CD4-positive, alpha-beta T cell treated with Interferon alpha-2 for 1 hour (primary cell): ENCODE data around the gene CD84.
"Not testable (repeated sequence)": the region's sequence is repeated elsewhere in the genome, so short reads cannot be mapped to it uniquely, and the experiment has no call there.

Experiments
- DNase-seq, 2 donors: peaks; one replicate each; pipeline ENCODE4 v3.0.0-alpha.2; 2020 to 2022

CD84 gene

DNA sequence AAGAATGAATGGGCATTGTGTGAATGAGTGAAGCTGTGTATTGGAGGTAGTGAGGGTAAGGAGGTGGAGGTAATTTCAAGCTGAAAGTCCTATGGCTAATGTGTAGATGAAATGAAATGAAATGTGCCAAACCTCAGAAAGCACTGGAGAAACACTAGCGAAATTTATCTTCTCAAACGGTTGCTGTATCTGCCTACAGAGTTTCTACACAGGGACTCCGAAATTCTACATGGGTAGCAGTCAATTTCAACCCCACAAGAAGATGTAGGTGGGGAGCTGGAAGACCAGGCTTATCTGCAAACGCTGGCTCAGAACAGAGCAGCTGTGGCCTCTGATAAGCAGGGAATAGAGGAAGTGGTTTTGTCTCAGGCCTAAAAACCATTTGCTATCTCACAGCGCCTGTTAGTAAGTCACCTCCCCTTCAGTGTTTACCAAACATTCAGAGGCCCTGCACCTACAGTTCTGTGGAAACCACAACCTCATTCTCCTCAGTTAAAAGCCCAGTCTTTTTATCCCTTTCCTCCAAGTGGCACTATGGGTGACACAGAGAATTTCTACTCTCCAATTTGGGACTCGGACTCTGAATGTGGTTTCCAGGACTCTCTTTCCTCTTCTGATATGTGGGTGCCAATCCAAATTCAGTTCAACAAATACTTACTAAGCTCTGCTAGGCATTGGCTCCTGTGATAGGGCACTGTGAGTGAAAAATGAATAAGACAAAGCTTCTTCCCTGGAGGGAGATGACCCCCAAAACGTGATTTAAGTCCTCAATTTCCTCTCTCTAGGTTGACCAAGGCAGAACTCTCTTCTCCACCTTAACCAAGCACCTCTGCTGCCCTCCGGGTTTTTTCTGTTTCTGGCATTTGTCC, 39.1 kb downstream of the CD84 start:
- DNase-seq: peak; percentile 58 to 78

GRCh38 chr1:160539684-160539989, 39.7 kb downstream of the CD84 start:
- no peak for DNase-seq

DNA sequence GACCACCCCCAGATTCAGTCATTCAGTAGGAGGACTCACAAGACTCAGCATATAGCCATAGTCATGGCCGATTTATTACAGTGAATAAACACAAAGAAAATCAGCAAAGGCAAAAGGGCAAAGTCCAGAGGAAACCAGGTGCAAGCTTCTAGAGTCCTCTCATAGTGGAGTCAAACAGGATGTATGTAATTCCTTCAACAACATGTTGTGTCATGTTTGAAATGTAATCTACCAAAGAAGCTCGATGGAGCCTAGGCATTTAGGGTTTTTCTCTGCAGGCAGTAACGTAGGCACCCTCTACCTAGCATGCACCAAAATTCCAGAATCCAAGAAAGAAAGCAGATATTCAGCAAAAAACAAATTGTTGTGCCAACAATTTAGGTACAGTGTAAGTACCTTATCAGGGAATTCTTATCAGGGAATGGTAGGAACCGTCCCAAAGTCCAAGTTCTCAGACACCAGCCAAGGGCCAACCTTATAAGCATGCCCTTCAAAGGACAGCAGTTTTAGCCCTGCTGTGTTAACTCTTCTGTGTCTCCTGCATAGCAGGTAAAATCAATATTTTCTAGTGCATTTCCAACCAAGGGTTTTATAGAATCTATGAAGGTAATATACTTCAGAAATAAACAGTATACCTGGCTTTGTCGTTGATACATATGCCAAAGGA, 40.2 kb downstream of the CD84 start:
- no peak for DNase-seq

- DNase-seq: no peak
These were observed 41.3 kb downstream of the CD84 start for GRCh38 chr1:160537714-160538665.

GRCh38 chr1:160534823-160535605, 44.3 kb downstream of the CD84 start:
- DNase-seq: no peak

DNA sequence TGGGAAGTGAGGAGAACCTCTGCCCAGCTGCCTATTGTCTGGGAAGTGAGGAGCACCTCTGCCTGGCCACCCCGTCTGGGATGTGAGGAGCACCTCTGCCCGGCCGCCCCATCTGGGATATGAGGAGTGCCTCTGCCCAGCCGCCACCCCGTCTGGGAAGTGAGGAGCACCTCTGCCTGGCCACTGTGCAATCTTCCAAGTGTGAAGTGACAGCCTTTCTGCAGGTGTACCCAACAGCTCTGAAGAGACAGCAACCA, 46.8 kb downstream of the CD84 start:
- DNase-seq: not testable (repeated sequence)

- not testable (repeated sequence) for DNase-seq
These were observed 47.3 kb downstream of the CD84 start for GRCh38 chr1:160531809-160532556.

DNA sequence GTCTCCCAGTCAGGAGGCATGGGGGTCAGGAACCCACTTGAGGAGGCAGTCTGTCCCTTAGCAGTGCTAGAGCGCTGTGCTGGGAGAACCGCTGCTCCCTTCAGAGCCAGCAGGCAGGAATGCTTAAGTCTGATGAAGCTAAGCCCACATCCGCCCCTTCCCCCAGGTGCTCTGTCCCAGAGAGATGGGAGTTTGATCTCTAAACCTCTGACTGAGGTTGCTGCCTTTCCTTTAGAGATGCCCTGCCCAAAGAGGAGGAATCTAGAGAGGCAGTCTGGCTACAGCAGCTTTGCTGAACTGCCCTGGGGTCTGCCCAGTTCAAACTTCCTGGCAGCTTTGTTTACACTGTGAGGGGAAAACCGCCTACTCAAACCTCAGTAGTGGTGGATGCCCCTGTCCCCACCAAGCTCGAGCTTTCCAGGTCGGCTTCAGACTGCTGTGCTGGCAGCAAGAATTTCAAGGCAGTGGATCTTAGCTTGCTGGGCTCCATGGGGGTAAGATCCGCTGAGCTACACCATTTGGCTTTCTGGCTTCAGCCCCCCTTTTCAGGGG, 49.8 kb downstream of the CD84 start:
- DNase-seq: not testable (repeated sequence)

DNA sequence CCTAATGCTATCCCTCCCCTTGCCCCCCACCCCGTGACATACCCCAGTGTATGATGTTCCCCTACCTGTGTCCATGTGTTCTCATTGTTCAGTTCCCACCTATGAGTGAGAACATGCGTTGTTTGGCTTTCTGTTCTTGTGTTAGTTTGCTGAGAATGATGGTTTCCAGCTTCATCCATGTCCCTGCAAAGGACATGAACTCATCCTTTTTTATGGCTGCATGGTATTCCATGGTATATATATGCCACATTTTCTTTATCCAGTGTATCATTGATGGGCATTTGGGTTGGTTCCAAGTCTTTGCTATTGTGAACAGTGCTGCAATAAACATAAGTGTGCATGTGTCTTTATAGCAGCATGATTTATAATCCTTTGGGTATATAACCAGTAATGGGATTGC, 55.5 kb downstream of the CD84 start:
- DNase-seq: not testable (repeated sequence)

- peak; percentile 13 to 58 for DNase-seq
These were observed 56.5 kb downstream of the CD84 start, which contains the start of gene SLAMF6 for GRCh38 chr1:160522622-160523345. Gene SLAMF6 (minus strand): TSS chr1:160523255. CDS start chr1:160523192, 63 bp downstream.

- DNase-seq: no peak
These were observed 57.2 kb downstream of the CD84 start for GRCh38 chr1:160522136-160522535.

- DNase-seq: no peak
These were observed 57.7 kb downstream of the CD84 start for GRCh38 chr1:160521554-160521953.

GRCh38 chr1:160520999-160521398, 58.3 kb downstream of the CD84 start:
- peak in 1 of 2 donors; percentile 23 for DNase-seq

GRCh38 chr1:160520582-160520981, 58.7 kb downstream of the CD84 start:
- peak in 1 of 2 donors; percentile 15 for DNase-seq

GRCh38 chr1:160519642-160520435, 59.5 kb downstream of the CD84 start:
- DNase-seq: peak; percentile 13 to 68

DNA sequence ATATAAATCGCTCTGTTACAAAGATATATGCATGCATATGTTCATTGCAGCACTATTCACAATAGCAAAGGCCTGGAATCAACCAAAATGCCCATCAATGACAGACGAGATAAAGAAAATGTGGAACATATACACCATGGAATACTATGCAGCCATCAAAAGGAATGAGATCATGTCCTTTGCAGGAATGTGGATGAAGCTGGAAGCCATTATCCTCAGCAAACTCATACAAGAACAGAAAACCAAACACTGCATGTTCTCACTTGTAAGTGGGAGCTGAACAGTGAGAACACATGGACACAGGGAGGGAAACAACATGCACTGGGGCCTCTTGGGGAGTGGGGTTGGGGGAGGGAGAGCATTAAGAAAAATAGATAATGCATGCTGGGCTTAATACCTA, 61.8 kb downstream of the CD84 start:
- not testable (repeated sequence) for DNase-seq

- DNase-seq: not testable (repeated sequence)
These were observed 63.4 kb downstream of the CD84 start for GRCh38 chr1:160515908-160516307.

- DNase-seq: no peak
These were observed 74.6 kb downstream of the CD84 start for GRCh38 chr1:160504651-160505050.

GRCh38 chr1:160503087-160503486, 76.2 kb downstream of the CD84 start:
- DNase-seq: no peak
